ENCODE data around the gene RNF224. TPM values are rescaled to one million over a fixed set of nuclear protein-coding genes. Genes with fewer than 3 reads are reported as not detected.

Gene RNF224
- total RNA-seq, 1 experiment from 2014 or later = 0.27 TPM

DNA sequence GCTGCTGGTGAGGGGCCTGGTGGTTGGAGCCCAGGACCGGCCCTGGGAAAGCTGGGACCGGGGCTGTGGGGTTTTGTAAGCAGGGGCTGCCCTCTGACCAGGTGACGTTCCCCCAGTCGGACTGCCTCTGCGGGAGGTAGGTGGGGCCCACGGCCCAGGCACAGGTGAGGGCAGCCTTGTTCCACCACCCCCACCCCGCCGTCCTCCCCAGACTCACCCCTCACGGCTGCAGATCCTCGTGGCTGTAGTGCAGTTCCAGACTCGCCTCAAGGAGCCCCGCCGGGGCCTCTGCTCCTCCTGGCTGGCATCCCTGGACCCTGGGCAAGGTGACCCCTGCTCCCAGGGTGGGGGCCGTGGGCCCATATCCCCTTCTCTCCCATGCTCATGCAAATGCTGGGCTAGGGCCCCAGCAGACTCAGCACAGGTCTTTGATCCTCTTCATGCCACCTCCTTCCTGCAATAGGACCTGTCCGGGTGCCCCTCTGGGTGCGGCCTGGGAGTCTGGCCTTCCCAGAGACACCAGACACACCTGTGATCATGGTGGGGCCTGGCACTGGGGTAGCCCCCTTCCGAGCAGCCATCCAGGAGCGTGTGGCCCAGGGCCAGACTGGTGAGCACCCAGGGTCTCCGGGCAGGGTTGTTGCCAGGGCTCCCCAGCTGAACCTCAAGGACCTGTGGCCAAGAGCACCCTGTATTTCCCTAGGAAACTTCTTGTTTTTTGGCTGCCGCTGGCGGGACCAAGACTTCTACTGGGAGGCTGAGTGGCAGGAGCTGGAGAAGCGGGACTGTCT lies 11.9 kb upstream of the RNF224 start:
- no peak for DNase-seq
- no peaks in the 10 kb centered on the region for H3K9me3 Mint-ChIP-seq (ENCODE audit: unreplicated experiment)
- BruUV-seq (replicated peaks) = no TSS peak
- ChIA-PET POLR2A (no interaction called here), CTCF (no interaction called here)
- H3K36me3 ChIP-seq (ENCODE audit: control insufficient read depth, insufficient read depth, low read length) = no peaks in the 10 kb centered on the region
- peaks cover 6% of the 10 kb centered on the region for H3K4me1 Mint-ChIP-seq (ENCODE audit: low read depth, unreplicated experiment)
- intact Hi-C loops (cut with micrococcal nuclease; ENCODE audit: unreplicated experiment) = no loop called here
- peaks cover 27% of the 10 kb centered on the region for H3K36me3 Mint-ChIP-seq (ENCODE audit: insufficient read depth, unreplicated experiment)
- no peak overlapping the region for H3K4me3 ChIP-seq (ENCODE audit: low read depth, low read length)
- no peak overlapping the region for H3K27ac Mint-ChIP-seq (ENCODE audit: unreplicated experiment)
- no peaks in the 10 kb centered on the region for H3K27me3 ChIP-seq (replicated peaks; ENCODE audit: control insufficient read depth, insufficient read depth, low read length)
- H3K4me3 Mint-ChIP-seq (ENCODE audit: unreplicated experiment) = no peak overlapping the region
- no peaks in the 10 kb centered on the region for H3K9me3 ChIP-seq
- TF ChIP-seq, protein P1, sequence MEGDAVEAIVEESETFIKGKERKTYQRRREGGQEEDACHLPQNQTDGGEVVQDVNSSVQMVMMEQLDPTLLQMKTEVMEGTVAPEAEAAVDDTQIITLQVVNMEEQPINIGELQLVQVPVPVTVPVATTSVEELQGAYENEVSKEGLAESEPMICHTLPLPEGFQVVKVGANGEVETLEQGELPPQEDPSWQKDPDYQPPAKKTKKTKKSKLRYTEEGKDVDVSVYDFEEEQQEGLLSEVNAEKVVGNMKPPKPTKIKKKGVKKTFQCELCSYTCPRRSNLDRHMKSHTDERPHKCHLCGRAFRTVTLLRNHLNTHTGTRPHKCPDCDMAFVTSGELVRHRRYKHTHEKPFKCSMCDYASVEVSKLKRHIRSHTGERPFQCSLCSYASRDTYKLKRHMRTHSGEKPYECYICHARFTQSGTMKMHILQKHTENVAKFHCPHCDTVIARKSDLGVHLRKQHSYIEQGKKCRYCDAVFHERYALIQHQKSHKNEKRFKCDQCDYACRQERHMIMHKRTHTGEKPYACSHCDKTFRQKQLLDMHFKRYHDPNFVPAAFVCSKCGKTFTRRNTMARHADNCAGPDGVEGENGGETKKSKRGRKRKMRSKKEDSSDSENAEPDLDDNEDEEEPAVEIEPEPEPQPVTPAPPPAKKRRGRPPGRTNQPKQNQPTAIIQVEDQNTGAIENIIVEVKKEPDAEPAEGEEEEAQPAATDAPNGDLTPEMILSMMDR (IDR thresholded peaks at IDR 0.05; ENCODE audit: insufficient read depth in 1 of 2, low read depth in 1 of 2, low read length in 1 of 2, severe bottlenecking in 1 of 2, unreplicated experiment in 1 of 2) = no peak
- no peaks in the 10 kb centered on the region for H3K27me3 Mint-ChIP-seq (ENCODE audit: insufficient read depth, unreplicated experiment)
- H3K4me1 ChIP-seq = peaks cover 25% of the 10 kb centered on the region

DNA sequence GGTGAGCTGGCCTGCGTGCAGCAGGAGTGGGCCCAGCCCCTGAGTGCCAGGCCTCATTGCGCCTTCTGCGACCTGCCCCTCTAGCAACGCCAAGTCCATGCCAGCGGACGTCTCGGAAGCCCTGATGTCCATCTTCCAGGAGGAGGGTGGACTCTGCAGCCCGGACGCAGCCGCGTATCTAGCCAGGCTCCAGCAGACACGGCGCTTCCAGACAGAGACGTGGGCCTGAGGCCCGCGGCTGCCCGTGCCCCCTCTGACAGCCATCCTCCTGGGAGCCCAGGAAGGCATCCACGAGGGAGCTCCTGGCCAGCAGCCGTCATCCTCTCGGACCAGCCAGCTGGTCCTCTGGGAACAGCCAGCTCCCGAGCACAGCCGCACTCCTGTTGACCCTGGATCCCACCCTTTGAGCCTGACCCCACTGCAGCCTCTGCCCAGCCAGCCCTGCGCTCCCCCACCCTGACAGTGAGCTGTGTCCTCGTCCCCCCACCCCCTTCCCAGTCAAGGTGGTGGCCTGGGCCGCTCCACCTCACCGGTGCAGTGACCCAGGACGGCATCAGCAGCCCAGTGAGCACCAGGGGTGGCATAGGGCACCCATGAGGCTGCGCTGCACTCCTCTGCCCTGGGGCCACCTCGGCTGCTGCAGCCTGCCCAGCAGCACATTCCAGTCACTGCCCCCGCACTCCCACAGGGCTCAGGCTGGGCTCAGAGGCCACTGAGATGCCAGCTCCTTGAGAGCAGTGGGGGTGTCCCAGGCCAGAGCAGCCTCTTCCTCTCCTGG lies 10.9 kb upstream of the RNF224 start:
- DNase-seq = no peak
- Histone ChIP-seq H3K27me3 (replicated peaks; ENCODE audit: control insufficient read depth, insufficient read depth, low read length) (no peaks in the 10 kb centered on the region), H3K4me1 (peaks cover 25% of the 10 kb centered on the region), H3K9me3 (no peaks in the 10 kb centered on the region), H3K36me3 (ENCODE audit: control insufficient read depth, insufficient read depth, low read length) (no peaks in the 10 kb centered on the region), H3K4me3 (ENCODE audit: low read depth, low read length) (no peak overlapping the region; the same call in 1 of the 2 replicates)
- BruUV-seq (replicated peaks) = no TSS peak
- ChIA-PET POLR2A (interaction anchor here (0.5 to 0.8 kb wide), 4 partner anchors 15 to 65 kb away, joined by 3 to 6 read pairs (median 3); partner anchors contain the start of gene TUBB4B), CTCF (interaction anchor here (1.0 kb wide), 1 partner anchor 20 kb away, joined by 5 read pairs; no protein-coding TSS in a partner anchor)
- H3K27ac Mint-ChIP-seq (ENCODE audit: unreplicated experiment) = no peak overlapping the region
- H3K36me3 Mint-ChIP-seq (ENCODE audit: insufficient read depth, unreplicated experiment) = peaks cover 27% of the 10 kb centered on the region
- H3K4me3 Mint-ChIP-seq (ENCODE audit: unreplicated experiment) = no peak overlapping the region
- intact Hi-C loops (cut with micrococcal nuclease; ENCODE audit: unreplicated experiment) = no loop called here
- H3K27me3 Mint-ChIP-seq (ENCODE audit: insufficient read depth, unreplicated experiment) = no peaks in the 10 kb centered on the region
- H3K9me3 Mint-ChIP-seq (ENCODE audit: unreplicated experiment) = no peaks in the 10 kb centered on the region
- TF ChIP-seq, protein P1 (IDR thresholded peaks at IDR 0.05; ENCODE audit: insufficient read depth in 1 of 2, low read depth in 1 of 2, low read length in 1 of 2, severe bottlenecking in 1 of 2, unreplicated experiment in 1 of 2) = no peak
- peaks cover 6% of the 10 kb centered on the region for H3K4me1 Mint-ChIP-seq (ENCODE audit: low read depth, unreplicated experiment)

Data from Caco-2 (cell line).